Measurements from ENCODE around the gene SLC24A3. TPM values are rescaled to one million over a fixed set of nuclear protein-coding genes. Genes with fewer than 3 reads are reported as not detected.

SLC24A3 gene
- polyA plus RNA-seq, 1 donor (not counting 4 experiments of a cell fraction or from before 2014, with no cell fraction given), result 0.17 TPM

- H3K27ac ChIP-seq (ENCODE audit: control insufficient read depth, insufficient read depth, low read length), result no peak overlapping the region
- no peak for FAIRE-seq
- H3K27me3 ChIP-seq (ENCODE audit: control insufficient read depth, extremely low read depth, insufficient read depth, low read length), result no peaks in the 10 kb centered on the region
- no peak overlapping the region for H3K4me3 ChIP-seq (ENCODE audit: control insufficient read depth in 2 of 3, extremely low read depth in 1 of 3, insufficient read depth in 2 of 3, low read depth in 1 of 3, low read length in 3 of 3)
- peaks cover 7% of the 10 kb centered on the region for H3K4me1 ChIP-seq (ENCODE audit: control insufficient read depth, extremely low read depth, insufficient read depth, low read length)
- no peak for DNase-seq (ENCODE audit: low read depth, low spot score)
- H3K9me3 ChIP-seq (ENCODE audit: control insufficient read depth, low read depth, low read length), result no peaks in the 10 kb centered on the region
- H2AFZ ChIP-seq (ENCODE audit: control insufficient read depth, low read length), result no peak overlapping the region
- H3K4me2 ChIP-seq (ENCODE audit: control insufficient read depth, extremely low read depth, insufficient read depth, low read depth, low read length), result no peak overlapping the region
- H4K20me1 ChIP-seq (ENCODE audit: control insufficient read depth, extremely low read depth, insufficient read depth, low read length), result no peaks in the 10 kb centered on the region
- no peaks in the 10 kb centered on the region for H3K79me2 ChIP-seq (ENCODE audit: control insufficient read depth, insufficient read depth, low read length)
- no peaks in the 10 kb centered on the region for H3K36me3 ChIP-seq (ENCODE audit: control insufficient read depth in 2 of 2, extremely low read depth in 1 of 2, insufficient read depth in 2 of 2, low read length in 2 of 2)
- H3K9ac ChIP-seq (ENCODE audit: control insufficient read depth, extremely low read depth, insufficient read depth, low read length), result no peak overlapping the region
- no peaks in the 10 kb centered on the region for H3K9me1 ChIP-seq (ENCODE audit: control insufficient read depth, extremely low read depth, insufficient read depth, low read length)
- TF ChIP-seq, protein P1, sequence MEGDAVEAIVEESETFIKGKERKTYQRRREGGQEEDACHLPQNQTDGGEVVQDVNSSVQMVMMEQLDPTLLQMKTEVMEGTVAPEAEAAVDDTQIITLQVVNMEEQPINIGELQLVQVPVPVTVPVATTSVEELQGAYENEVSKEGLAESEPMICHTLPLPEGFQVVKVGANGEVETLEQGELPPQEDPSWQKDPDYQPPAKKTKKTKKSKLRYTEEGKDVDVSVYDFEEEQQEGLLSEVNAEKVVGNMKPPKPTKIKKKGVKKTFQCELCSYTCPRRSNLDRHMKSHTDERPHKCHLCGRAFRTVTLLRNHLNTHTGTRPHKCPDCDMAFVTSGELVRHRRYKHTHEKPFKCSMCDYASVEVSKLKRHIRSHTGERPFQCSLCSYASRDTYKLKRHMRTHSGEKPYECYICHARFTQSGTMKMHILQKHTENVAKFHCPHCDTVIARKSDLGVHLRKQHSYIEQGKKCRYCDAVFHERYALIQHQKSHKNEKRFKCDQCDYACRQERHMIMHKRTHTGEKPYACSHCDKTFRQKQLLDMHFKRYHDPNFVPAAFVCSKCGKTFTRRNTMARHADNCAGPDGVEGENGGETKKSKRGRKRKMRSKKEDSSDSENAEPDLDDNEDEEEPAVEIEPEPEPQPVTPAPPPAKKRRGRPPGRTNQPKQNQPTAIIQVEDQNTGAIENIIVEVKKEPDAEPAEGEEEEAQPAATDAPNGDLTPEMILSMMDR (optimal IDR thresholded peaks at IDR 0.05 in 1 of 3, IDR thresholded peaks at IDR 0.05 in 1 of 3, conservative IDR thresholded peaks at IDR 0.05 in 1 of 3; ENCODE audit: extremely low read depth in 1 of 3, insufficient read depth in 2 of 3, low read length in 3 of 3), result no peak
- no peak for TF ChIP-seq EZH2 (IDR thresholded peaks at IDR 0.05; ENCODE audit: low read length)
- dilution Hi-C loops (cut with MboI; ENCODE audit: extremely low pct_ligation_motif_present, low sequenced_read_pairs), result no loop called here
Observed at GRCh38 chr20:19741924-19742323, 529.5 kb downstream of the SLC24A3 start.

DNA sequence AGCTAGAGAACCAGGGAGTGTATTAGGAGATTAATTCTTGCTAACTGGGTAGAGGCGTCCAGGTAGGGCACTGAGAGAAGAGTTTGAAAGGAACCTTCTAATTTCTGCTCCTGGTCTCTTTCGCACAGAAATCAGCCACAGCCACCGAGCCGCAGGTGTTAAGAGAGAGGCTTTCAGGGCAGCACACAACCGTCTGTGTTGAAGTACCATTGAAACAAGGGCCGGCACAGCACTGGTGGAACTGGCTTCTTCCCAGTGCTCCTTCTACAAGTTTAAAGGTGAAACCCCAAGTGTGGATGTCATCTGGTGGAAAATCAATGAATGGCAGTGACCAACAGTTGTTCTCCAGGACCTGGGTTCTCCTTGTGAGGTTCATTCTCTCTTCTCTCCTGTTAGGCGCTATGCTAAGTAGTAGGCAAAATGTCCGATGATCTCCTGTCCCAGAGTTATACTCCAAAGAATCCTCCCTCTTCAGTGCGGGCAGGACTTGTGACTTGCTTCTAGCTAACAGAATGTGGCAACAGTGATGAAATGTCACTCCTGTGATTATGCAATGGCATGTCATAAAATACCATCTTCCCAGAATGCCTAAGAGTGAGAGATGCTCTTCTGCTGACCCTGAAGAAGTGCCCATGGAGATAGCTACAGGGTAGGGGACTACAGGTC is 530.7 kb downstream of the SLC24A3 start:
- dilution Hi-C loops (cut with MboI; ENCODE audit: extremely low pct_ligation_motif_present, low sequenced_read_pairs), result no loop called here

More for the DNA sequence above, 530.7 kb downstream of the SLC24A3 start:
- no peaks in the 10 kb centered on the region for H3K4me1 ChIP-seq (ENCODE audit: control insufficient read depth, extremely low read depth, insufficient read depth, low read length)
- no peak overlapping the region for H3K4me3 ChIP-seq (ENCODE audit: control insufficient read depth in 2 of 3, extremely low read depth in 1 of 3, insufficient read depth in 2 of 3, low read depth in 1 of 3, low read length in 3 of 3)
- FAIRE-seq (no peak), DNase-seq (ENCODE audit: low read depth, low spot score) (no peak)
- no peaks in the 10 kb centered on the region for H3K9me1 ChIP-seq (ENCODE audit: control insufficient read depth, extremely low read depth, insufficient read depth, low read length)
- H3K9me3 ChIP-seq (ENCODE audit: control insufficient read depth, low read depth, low read length), result no peaks in the 10 kb centered on the region
- H3K27me3 ChIP-seq (ENCODE audit: control insufficient read depth, extremely low read depth, insufficient read depth, low read length), result no peaks in the 10 kb centered on the region
- TF ChIP-seq, protein P1 (optimal IDR thresholded peaks at IDR 0.05 in 1 of 3, IDR thresholded peaks at IDR 0.05 in 1 of 3, conservative IDR thresholded peaks at IDR 0.05 in 1 of 3; ENCODE audit: extremely low read depth in 1 of 3, insufficient read depth in 2 of 3, low read length in 3 of 3), result no peak
- TF ChIP-seq EZH2 (IDR thresholded peaks at IDR 0.05; ENCODE audit: low read length), result no peak
- no peaks in the 10 kb centered on the region for H4K20me1 ChIP-seq (ENCODE audit: control insufficient read depth, extremely low read depth, insufficient read depth, low read length)
- H2AFZ ChIP-seq (ENCODE audit: control insufficient read depth, low read length), result no peak overlapping the region
- H3K4me2 ChIP-seq (ENCODE audit: control insufficient read depth, extremely low read depth, insufficient read depth, low read depth, low read length), result no peak overlapping the region
- H3K9ac ChIP-seq (ENCODE audit: control insufficient read depth, extremely low read depth, insufficient read depth, low read length), result no peak overlapping the region
- no peaks in the 10 kb centered on the region for H3K79me2 ChIP-seq (ENCODE audit: control insufficient read depth, insufficient read depth, low read length)
- no peaks in the 10 kb centered on the region for H3K36me3 ChIP-seq (ENCODE audit: control insufficient read depth in 2 of 2, extremely low read depth in 1 of 2, insufficient read depth in 2 of 2, low read length in 2 of 2)
- H3K27ac ChIP-seq (ENCODE audit: control insufficient read depth, insufficient read depth, low read length), result no peak overlapping the region
